ENCODE measurements around the gene PLAC8L1.

DNA sequence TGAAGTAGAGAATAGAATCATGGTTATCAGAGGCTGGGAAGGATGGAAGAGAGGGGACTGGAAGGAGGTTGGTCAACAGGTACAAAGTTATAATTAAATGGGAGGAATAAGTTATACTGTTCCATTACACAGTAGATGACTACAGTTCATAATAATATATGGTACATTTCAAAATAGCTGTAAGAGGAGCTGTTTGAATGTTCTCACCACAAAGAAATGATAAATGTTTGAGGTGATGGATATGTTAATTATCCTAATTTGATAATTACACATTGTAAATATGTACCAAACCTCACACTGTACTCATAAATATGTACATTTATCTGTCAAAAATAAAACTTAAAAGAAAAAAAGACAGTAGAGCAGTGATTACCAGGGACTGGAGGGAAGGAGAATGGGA is 12.9 kb upstream of the PLAC8L1 start:
- TF ChIP-seq, protein P1, sequence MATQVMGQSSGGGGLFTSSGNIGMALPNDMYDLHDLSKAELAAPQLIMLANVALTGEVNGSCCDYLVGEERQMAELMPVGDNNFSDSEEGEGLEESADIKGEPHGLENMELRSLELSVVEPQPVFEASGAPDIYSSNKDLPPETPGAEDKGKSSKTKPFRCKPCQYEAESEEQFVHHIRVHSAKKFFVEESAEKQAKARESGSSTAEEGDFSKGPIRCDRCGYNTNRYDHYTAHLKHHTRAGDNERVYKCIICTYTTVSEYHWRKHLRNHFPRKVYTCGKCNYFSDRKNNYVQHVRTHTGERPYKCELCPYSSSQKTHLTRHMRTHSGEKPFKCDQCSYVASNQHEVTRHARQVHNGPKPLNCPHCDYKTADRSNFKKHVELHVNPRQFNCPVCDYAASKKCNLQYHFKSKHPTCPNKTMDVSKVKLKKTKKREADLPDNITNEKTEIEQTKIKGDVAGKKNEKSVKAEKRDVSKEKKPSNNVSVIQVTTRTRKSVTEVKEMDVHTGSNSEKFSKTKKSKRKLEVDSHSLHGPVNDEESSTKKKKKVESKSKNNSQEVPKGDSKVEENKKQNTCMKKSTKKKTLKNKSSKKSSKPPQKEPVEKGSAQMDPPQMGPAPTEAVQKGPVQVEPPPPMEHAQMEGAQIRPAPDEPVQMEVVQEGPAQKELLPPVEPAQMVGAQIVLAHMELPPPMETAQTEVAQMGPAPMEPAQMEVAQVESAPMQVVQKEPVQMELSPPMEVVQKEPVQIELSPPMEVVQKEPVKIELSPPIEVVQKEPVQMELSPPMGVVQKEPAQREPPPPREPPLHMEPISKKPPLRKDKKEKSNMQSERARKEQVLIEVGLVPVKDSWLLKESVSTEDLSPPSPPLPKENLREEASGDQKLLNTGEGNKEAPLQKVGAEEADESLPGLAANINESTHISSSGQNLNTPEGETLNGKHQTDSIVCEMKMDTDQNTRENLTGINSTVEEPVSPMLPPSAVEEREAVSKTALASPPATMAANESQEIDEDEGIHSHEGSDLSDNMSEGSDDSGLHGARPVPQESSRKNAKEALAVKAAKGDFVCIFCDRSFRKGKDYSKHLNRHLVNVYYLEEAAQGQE (IDR thresholded peaks at IDR 0.05; ENCODE audit: insufficient read depth in 1 of 2, low read depth in 2 of 2, low read length in 2 of 2): no peak
- TF ChIP-seq POLR2AphosphoS5 (IDR thresholded peaks at IDR 0.05; ENCODE audit: low read depth, low read length): no peak
- no peak for TF ChIP-seq TAF1 (IDR thresholded peaks at IDR 0.05; ENCODE audit: borderline replicate concordance, insufficient read depth, low read length)

Measured in PFSK-1 (cell line).